GM12873 (cell line): ENCODE measurements around the gene RNF113A.

Experiments used
- CTCF ChIP-seq: IDR thresholded peaks from 2 replicates; pipeline ENCODE4 v1.5.1; 2012; ENCODE audit warnings: low read depth, mild to moderate bottlenecking, moderate library complexity, low read length, control low read depth; ENCODE audit not compliant: insufficient read depth; ENCODE audit errors: missing control alignments

RNF113A gene

GRCh38 chrX:119871599-119872395 lies at the start of gene RNF113A, which contains the start of gene NDUFA1:
TSS of gene RNF113A (minus strand) at chrX:119871733. CDS start at chrX:119871613, 120 bp downstream.
TSS of gene NDUFA1 (plus strand) at chrX:119871832. CDS start at chrX:119871912, 80 bp downstream.
- TF ChIP-seq CTCF, result no peak

GRCh38 chrX:119919835-119920585 lies 48.5 kb upstream of the RNF113A start:
- TF ChIP-seq CTCF, result no peak

- TF ChIP-seq CTCF, result no peak
Measured at GRCh38 chrX:119917877-119918276, 46.3 kb upstream of the RNF113A start.

GRCh38 chrX:119916310-119916709 lies 44.8 kb upstream of the RNF113A start:
- no peak for TF ChIP-seq CTCF

GRCh38 chrX:119900976-119901375 lies 29.4 kb upstream of the RNF113A start:
- no peak for TF ChIP-seq CTCF

GRCh38 chrX:119899125-119899524 lies 27.6 kb upstream of the RNF113A start:
- TF ChIP-seq CTCF, result no peak

GRCh38 chrX:119895843-119896326 lies 24.4 kb upstream of the RNF113A start, which contains the start of gene AKAP14:
TSS of gene AKAP14 (plus strand) at chrX:119895893. CDS start at chrX:119903224, 7,331 bp downstream.
- TF ChIP-seq CTCF, result no peak
